ENCODE data around the gene C1orf141.

- TF ChIP-seq, protein P1, sequence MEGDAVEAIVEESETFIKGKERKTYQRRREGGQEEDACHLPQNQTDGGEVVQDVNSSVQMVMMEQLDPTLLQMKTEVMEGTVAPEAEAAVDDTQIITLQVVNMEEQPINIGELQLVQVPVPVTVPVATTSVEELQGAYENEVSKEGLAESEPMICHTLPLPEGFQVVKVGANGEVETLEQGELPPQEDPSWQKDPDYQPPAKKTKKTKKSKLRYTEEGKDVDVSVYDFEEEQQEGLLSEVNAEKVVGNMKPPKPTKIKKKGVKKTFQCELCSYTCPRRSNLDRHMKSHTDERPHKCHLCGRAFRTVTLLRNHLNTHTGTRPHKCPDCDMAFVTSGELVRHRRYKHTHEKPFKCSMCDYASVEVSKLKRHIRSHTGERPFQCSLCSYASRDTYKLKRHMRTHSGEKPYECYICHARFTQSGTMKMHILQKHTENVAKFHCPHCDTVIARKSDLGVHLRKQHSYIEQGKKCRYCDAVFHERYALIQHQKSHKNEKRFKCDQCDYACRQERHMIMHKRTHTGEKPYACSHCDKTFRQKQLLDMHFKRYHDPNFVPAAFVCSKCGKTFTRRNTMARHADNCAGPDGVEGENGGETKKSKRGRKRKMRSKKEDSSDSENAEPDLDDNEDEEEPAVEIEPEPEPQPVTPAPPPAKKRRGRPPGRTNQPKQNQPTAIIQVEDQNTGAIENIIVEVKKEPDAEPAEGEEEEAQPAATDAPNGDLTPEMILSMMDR (IDR thresholded peaks at IDR 0.05): no peak
- TF ChIP-seq POLR2A (IDR thresholded peaks at IDR 0.05): no peak
Measured at GRCh38 chr1:67133177-67133576, 1.6 kb downstream of the C1orf141 start.
